ENCODE data around the gene SEMA4A.
"Not testable (repeated sequence)": the region's sequence is repeated elsewhere in the genome, so short reads cannot be mapped to it uniquely, and the experiment has no call there.

The SEMA4A gene

GRCh38 chr1:156153362-156153761, at the start of gene SEMA4A:
Gene SEMA4A (plus strand): TSS chr1:156153585. CDS start chr1:156154579, 994 bp downstream.
- in situ Hi-C loops (cut with MboI; ENCODE audit: low sequenced_read_pairs), result no loop called here

DNA sequence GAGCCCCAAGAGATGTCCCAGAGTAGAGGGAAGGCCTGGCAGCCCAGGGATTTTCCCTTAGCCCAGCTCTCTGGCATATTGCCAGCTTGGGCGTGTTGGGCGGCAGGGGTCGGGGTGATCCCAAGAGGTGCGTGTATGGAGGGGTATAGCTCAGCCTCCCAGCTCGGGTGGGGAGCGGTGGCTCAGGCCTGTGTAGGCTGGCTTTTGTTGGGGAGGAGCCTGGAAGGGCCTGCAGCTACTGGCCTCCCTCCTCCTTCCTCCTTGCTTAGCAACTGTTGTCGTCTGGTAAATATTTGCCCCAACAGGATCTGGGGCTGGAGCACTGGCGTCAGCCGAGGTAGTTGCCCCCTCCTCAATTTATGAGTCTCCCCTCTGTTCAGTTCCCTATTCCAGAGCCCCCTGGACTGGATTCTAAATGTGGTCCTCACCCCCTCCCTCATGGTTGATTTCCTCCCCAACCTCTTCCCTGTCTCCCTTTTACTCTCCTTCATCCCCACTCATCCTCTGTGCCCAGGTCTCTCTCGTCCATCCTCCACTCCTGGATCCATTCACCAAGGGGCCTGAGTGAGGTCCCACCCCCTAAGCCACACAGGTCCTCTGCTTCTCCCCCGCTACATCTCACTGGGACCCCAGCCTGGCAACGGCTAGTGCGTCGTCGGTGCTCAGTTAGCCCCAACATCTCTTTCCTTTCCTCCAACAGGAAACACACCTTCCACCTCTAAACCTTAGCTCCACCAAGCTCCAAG, 49.1 kb upstream of the SEMA4A start:
- in situ Hi-C loops (cut with MboI; ENCODE audit: low sequenced_read_pairs), result no loop called here

- in situ Hi-C loops (cut with MboI; ENCODE audit: low sequenced_read_pairs), result no loop called here
Observed at GRCh38 chr1:156104861-156105832, 48.2 kb upstream of the SEMA4A start.

DNA sequence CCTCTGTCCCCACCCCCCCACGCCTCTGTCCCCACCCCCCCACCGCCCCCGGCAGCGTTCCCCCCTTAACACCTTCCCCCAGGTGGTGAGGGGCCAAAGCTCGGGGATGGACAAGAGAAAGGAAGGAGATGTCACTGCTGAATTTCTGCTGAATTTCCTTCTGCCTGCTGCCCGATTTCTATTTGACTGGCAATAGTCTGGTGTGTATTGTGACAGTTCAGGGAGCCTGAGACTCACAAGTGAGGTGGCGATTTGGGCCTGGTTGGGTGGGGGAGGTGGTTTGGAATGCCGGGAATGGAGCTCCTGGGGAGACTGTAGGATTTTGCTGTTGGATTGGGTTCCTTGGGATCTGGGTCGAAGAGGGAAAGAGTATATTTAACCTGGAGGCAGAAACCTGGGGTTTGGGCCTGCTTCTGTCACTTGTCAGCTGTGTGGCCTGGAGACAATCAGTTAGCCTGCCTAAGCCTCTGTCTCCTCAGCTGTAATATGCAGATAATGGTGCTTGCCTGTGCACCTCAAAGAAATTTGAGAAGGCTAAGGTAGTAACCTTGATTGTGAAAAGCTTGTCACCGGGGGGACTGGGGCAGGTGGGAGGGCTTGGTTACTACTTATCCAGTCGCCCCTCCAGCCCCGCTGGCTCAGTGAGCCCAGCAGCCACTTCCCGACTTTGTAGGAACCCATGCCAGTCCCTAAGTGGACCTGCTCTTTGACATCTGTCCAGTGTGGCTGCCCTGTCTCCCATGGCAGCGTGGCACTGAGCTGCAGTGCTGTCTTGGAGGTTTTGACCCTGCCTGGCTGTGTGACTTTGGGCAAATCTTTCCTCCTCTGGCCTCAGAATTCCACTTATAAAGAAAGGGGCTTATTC, 46.5 kb upstream of the SEMA4A start:
- in situ Hi-C loops (cut with MboI; ENCODE audit: low sequenced_read_pairs), result no loop called here

DNA sequence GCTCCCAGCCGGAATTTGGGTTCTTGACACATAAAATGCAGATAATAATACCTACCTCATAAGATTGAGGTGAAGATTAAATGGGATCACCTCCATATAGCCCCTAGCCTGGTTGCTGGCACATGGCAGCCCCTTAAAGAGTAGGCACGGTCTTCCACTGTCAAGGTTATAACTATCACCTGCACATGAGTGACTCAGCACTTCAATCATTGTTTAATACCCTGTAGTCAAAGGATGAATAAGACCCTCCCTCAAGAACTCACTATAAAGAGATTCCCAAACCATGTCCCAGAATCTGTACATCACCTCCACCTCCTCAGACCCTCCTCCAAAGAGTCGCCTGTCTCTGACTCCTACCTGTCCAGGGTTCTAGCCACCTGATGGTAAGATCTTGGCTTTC, 45.3 kb upstream of the SEMA4A start:
- in situ Hi-C loops (cut with MboI; ENCODE audit: low sequenced_read_pairs), result no loop called here

GRCh38 chr1:156108664-156109241, 44.6 kb upstream of the SEMA4A start:
- in situ Hi-C loops (cut with MboI; ENCODE audit: low sequenced_read_pairs), result no loop called here

DNA sequence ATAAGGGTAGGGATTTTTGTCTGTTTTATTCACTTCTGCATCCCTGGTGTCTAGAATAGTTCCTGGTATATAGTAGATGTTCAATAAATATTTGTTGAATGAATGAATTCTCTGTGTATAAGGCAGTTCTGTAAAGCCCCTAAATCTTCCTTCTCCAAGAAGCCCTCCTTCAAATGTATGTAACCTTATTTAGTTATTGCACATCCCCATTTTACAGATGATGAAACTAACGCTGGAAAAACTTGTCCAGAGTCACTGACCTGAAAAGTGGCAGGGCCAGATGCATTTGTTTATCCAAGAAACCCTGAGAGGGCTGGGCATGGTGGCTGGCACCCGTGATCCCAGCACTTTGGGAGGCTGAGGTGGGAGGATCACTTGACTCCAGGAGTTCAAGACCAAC, 43.1 kb upstream of the SEMA4A start:
- in situ Hi-C loops (cut with MboI; ENCODE audit: low sequenced_read_pairs), result no loop called here

GRCh38 chr1:156111355-156111962, 41.9 kb upstream of the SEMA4A start:
- in situ Hi-C loops (cut with MboI; ENCODE audit: low sequenced_read_pairs), result no loop called here

DNA sequence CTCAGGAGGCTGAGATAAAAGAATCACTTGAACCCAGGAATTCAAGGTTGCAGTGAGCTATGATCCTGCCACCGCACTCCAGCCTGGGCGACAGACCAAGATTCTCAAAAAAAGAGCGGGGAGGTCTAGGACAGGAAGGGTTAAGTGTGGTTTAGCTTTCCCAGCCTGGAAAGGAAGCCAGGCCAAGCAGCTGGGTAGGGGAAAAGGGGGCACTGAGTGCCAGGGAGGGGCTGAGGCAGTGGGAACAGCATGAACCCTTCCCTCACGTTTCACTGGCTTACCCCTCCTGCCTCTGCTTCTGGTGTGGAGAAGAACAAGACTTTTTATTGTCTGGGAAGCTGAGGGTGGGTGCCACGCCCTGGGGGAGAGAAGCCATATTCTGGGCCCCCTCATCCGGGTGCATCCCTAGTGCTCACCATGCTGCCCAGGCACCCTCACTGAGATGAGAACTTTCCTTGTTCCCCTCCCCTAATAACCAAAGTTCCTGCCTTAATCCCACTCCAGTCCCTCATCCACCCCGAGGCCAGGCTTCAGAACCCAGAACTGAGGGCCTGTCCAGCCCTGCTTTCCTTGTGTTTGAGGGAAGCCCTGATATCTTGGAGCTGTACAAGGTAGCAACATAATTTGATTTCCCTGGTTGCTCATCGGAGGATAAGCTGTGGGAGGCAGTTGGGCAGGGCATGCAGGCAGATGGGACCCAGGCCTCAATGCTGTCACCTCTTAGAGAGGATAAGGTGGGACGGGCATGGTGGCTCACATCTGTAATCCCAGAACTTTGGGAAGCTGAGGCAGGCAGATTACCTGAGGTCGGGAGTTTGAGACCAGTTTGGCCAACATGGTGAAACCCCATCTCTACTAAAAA, 40.9 kb upstream of the SEMA4A start:
- in situ Hi-C loops (cut with MboI; ENCODE audit: low sequenced_read_pairs), result no loop called here

- in situ Hi-C loops (cut with MboI; ENCODE audit: low sequenced_read_pairs), result no loop called here
Observed at GRCh38 chr1:156113282-156113950, 40.0 kb upstream of the SEMA4A start.

- in situ Hi-C loops (cut with MboI; ENCODE audit: low sequenced_read_pairs), result no loop called here
Observed at GRCh38 chr1:156114101-156114918, 39.1 kb upstream of the SEMA4A start, which contains the start of gene LMNA. Gene LMNA (plus strand): TSS chr1:156114711. CDS start chr1:156114919, 208 bp downstream.

- in situ Hi-C loops (cut with MboI; ENCODE audit: low sequenced_read_pairs), result no loop called here
Observed at GRCh38 chr1:156114919-156115513, 38.4 kb upstream of the SEMA4A start.

- in situ Hi-C loops (cut with MboI; ENCODE audit: low sequenced_read_pairs), result no loop called here
Observed at GRCh38 chr1:156115514-156116374, 37.6 kb upstream of the SEMA4A start.

DNA sequence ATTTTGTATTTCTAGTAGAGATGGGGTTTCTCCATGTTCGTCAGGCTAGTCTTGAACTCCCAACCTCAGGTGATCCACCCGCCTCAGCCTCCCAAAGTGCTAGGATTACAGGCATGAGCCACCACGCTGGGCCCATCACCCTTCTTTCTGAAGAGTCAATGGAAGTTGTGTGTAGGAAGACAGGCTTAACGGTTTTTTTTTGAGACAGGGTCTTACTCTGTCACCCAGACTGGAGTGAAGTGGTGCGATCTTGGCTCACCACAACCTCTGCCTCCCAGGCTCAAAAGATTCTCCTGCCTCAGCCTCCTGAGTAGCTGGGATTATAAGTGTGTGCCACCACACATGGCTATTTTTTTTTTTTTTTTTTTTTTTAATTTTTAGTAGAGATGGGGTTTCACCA, 36.7 kb upstream of the SEMA4A start:
- in situ Hi-C loops (cut with MboI; ENCODE audit: low sequenced_read_pairs), result not testable (repeated sequence)

GRCh38 chr1:156117414-156118176, 35.8 kb upstream of the SEMA4A start:
- in situ Hi-C loops (cut with MboI; ENCODE audit: low sequenced_read_pairs), result no loop called here
